HFF-Myc (cell line): ENCODE results near the gene PRPSAP1.
A peak's percentile ranks its signal among the peaks of the same experiment; 100 is the strongest.

Source experiments
- DNase-seq: peaks from one replicate; pipeline ENCODE4 v3.0.0-alpha.2; 2011; ENCODE audit warnings: low read depth; ENCODE audit errors: extremely low read depth
- H3K4me3 ChIP-seq: replicated peaks from 2 replicates; pipeline ENCODE4 v1.5.1; 2011; ENCODE audit warnings: low read depth, mild to moderate bottlenecking, control low read depth, low read length
- CTCF ChIP-seq: IDR thresholded peaks from 2 replicates; pipeline ENCODE4 v1.5.1; 2012; ENCODE audit warnings: mild to moderate bottlenecking, low read depth, low read length, control low read depth; ENCODE audit errors: missing control alignments

PRPSAP1 gene

GRCh38 chr17:76385892-76386786 lies 32.4 kb upstream of the PRPSAP1 start:
- TF ChIP-seq CTCF: peak; percentile 72
- no peak for DNase-seq
- H3K4me3 ChIP-seq: peak overlapping the region; percentile 66

- peak overlapping the region; percentile 66 for H3K4me3 ChIP-seq
- no peak for TF ChIP-seq CTCF
- no peak for DNase-seq
These were observed 31.5 kb upstream of the PRPSAP1 start for GRCh38 chr17:76384987-76385891.

- no peak for TF ChIP-seq CTCF
- peak within 1 kb of the TSS; percentile 66 for H3K4me3 ChIP-seq
- DNase-seq: no peak
These were observed 30.7 kb upstream of the PRPSAP1 start, which contains the start of gene SPHK1 for GRCh38 chr17:76384222-76384986. Gene SPHK1 (plus strand): TSS chr17:76384609. CDS start chr17:76385645, 1,036 bp downstream.

- TF ChIP-seq CTCF: no peak
- DNase-seq: no peak
- H3K4me3 ChIP-seq: peak overlapping the region; percentile 66
These were observed 30.0 kb upstream of the PRPSAP1 start for GRCh38 chr17:76383546-76384221.

GRCh38 chr17:76382803-76383545 lies 29.3 kb upstream of the PRPSAP1 start:
- no peak for TF ChIP-seq CTCF
- DNase-seq: no peak
- H3K4me3 ChIP-seq: peak overlapping the region; percentile 66
